Peyer's patch (tissue), 4 donors: ENCODE results near the gene PAM16.

Experiments used
- POLR2A ChIP-seq, 2 donors: fragments of 450-650 bp; IDR thresholded peaks; one replicate each; pipeline ENCODE4 v1.5.1; 2017; ENCODE audit warnings: antibody characterized with exemption in 2 of 2, mild to moderate bottlenecking in 2 of 2, moderate library complexity in 2 of 2
- TF ChIP-seq, protein P1 (sequence below), 6 experiments: fragments of 450-650 bp in 4 of 6; fragments of 200-600 bp in 2 of 6; sonication (generic) in 1 of 6; IDR thresholded peaks; one replicate each; pipeline ENCODE4 v1.5.1; 2017 to 2019; ENCODE audit warnings: antibody characterized with exemption in 6 of 6, mild to moderate bottlenecking in 3 of 6, moderate library complexity in 1 of 6

DNA sequence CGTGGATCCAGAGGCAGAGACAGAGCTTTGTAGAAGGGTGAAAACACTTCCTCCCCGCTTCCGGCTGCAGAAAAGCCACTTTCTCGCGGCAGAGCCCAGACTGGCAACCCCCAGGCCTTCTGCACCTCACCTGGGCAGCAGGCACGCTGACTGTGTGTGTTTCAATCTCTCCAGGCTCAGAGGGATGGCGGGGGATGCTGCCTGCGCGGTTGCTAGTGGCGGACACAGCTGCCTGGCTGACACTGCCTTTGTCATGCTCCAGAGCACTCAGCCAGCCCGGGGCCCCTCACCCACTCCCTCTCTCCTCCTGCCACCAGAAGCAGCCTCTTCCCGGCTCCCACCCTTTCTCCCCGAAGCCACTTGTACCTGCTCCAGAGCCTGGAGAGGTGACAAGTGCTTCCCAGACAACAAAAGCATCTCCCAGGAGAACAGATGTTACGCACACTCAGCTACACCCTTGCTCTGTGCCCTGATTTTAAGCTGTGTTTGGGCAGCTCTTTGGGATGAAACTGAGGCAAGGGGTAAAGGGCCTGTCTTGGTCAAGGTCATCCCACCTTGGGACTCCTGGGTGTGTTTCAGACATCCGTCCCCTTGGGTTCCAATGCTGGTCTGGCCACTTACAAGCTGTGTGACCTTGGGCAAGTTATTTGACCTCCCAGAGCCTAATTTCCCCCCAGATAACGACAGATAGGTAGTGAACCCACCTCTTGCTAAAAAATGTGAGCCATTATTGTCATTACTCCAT lies 44.5 kb downstream of the PAM16 start:
- TF ChIP-seq, protein P1, sequence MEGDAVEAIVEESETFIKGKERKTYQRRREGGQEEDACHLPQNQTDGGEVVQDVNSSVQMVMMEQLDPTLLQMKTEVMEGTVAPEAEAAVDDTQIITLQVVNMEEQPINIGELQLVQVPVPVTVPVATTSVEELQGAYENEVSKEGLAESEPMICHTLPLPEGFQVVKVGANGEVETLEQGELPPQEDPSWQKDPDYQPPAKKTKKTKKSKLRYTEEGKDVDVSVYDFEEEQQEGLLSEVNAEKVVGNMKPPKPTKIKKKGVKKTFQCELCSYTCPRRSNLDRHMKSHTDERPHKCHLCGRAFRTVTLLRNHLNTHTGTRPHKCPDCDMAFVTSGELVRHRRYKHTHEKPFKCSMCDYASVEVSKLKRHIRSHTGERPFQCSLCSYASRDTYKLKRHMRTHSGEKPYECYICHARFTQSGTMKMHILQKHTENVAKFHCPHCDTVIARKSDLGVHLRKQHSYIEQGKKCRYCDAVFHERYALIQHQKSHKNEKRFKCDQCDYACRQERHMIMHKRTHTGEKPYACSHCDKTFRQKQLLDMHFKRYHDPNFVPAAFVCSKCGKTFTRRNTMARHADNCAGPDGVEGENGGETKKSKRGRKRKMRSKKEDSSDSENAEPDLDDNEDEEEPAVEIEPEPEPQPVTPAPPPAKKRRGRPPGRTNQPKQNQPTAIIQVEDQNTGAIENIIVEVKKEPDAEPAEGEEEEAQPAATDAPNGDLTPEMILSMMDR (IDR thresholded peaks at IDR 0.05): no peak
- TF ChIP-seq POLR2A (IDR thresholded peaks at IDR 0.05): no peak
